GM12873 (cell line): ENCODE results near the gene PTTG1IP.

ENCODE experiments used
- CTCF ChIP-seq: IDR thresholded peaks from 2 replicates; pipeline ENCODE4 v1.5.1; 2012; ENCODE audit warnings: low read depth, mild to moderate bottlenecking, moderate library complexity, low read length, control low read depth; ENCODE audit not compliant: insufficient read depth; ENCODE audit errors: missing control alignments

The PTTG1IP gene

GRCh38 chr21:44813149-44813548, 60.3 kb downstream of the PTTG1IP start:
- TF ChIP-seq CTCF, result no peak

GRCh38 chr21:44812640-44813039, 60.9 kb downstream of the PTTG1IP start:
- no peak for TF ChIP-seq CTCF

- no peak for TF ChIP-seq CTCF
These were observed 62.7 kb downstream of the PTTG1IP start for GRCh38 chr21:44810779-44811178.

- no peak for TF ChIP-seq CTCF
These were observed 67.6 kb downstream of the PTTG1IP start for GRCh38 chr21:44805859-44806258.

- no peak for TF ChIP-seq CTCF
These were observed 68.3 kb downstream of the PTTG1IP start for GRCh38 chr21:44805226-44805625.

- TF ChIP-seq CTCF, result no peak
These were observed 68.7 kb downstream of the PTTG1IP start for GRCh38 chr21:44804762-44805161.

- TF ChIP-seq CTCF, result no peak
These were observed 69.8 kb downstream of the PTTG1IP start for GRCh38 chr21:44803651-44804050.
